ENCODE results near the gene LRPAP1. TPM values are rescaled to one million over a fixed set of nuclear protein-coding genes. Genes with fewer than 3 reads are reported as not detected.

LRPAP1 gene
- total RNA-seq, 1 donor from 2014 or later = 98.7 TPM

DNA sequence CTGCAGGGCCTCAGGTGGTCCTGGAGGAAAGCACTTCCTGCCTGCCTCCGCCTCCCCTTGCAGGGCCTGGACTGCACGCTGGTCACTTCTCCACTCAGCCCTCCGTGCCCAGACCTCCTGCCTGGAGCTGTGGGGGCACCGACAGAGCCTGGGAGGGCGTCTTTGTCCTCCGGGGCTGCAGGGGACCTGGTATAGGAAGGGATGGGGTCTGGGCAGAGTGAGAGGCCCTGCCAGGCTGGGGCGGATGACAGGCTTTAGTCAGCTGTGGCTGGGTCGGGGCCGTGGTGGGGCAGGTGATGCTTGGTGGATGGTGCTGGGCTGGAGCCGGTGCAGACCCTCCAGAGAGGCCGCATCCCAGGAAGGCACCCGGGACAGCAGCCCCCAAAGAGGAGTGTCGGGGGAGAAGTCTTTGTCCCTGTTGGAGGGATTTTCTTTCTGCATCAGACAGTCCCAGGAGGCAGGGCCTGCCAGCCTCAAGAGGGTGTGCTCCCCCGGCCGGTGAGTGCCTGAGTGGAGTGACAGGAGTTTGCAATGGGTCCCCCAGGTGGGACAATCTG, 67.8 kb downstream of the LRPAP1 start:
- Histone ChIP-seq H3K27me3 (no peaks in the 10 kb centered on the region), H3K36me3 (no peaks in the 10 kb centered on the region), H3K27ac (no peak overlapping the region), H3K4me3 (no peak overlapping the region), H3K4me1 (peaks cover 38% of the 10 kb centered on the region), H3K9me3 (no peaks in the 10 kb centered on the region)
- DNase-seq (ENCODE audit: extremely low spot score in 2 of 2) = no peak
- intact Hi-C loops (cut with DNase I) = no loop called here
- TF ChIP-seq, protein P1, sequence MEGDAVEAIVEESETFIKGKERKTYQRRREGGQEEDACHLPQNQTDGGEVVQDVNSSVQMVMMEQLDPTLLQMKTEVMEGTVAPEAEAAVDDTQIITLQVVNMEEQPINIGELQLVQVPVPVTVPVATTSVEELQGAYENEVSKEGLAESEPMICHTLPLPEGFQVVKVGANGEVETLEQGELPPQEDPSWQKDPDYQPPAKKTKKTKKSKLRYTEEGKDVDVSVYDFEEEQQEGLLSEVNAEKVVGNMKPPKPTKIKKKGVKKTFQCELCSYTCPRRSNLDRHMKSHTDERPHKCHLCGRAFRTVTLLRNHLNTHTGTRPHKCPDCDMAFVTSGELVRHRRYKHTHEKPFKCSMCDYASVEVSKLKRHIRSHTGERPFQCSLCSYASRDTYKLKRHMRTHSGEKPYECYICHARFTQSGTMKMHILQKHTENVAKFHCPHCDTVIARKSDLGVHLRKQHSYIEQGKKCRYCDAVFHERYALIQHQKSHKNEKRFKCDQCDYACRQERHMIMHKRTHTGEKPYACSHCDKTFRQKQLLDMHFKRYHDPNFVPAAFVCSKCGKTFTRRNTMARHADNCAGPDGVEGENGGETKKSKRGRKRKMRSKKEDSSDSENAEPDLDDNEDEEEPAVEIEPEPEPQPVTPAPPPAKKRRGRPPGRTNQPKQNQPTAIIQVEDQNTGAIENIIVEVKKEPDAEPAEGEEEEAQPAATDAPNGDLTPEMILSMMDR (IDR thresholded peaks at IDR 0.05) = no peak
- TF ChIP-seq POLR2A (IDR thresholded peaks at IDR 0.05) (no peak), POLR2AphosphoS5 (IDR thresholded peaks at IDR 0.05; ENCODE audit: insufficient read depth in 1 of 2, low read depth in 1 of 2) (no peak)

DNA sequence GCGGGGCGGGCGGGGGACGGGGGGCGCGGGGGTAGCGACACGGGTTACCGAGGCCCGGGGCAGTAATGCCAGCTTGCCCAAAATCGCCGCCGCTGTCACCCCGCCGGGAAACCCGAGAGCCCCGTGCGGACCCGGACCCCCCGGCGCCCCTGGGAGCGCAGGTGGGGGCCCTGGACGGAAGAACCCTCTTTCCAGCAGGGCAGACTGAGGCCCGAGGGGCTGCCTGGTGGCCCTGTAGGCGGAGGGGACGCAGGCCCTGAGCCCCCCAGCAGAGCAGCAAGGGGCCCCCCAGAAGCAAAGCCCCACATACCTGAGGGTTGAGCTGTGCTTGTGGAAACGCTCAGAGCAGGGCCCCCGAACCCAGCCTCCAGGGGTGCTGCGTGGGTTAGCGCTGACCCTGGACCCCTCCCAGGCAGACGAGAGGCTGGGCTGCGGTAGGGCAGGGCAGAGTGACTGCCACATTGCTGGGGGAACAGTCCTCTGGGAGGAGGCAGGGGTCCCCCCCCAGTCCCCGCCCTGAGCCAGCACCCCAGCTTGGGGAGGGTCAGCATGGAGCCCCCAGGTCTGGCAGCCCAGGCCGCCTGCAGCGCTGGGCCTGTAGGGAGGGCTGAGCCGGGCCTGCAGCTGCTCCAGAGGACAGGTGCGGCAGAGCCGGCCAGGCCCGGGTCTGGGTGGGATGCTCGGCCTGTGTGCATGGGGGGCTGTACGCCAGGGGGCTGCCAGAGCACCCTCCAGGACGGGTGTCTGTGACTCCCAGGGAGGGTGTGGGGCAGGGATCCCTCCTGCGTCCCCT, 68.5 kb downstream of the LRPAP1 start:
- intact Hi-C loops (cut with DNase I) = no loop called here
- no peak for DNase-seq (ENCODE audit: extremely low spot score in 2 of 2)
- H3K27me3 ChIP-seq = no peaks in the 10 kb centered on the region
- H3K36me3 ChIP-seq = no peaks in the 10 kb centered on the region
- TF ChIP-seq POLR2AphosphoS5 (IDR thresholded peaks at IDR 0.05; ENCODE audit: insufficient read depth in 1 of 2, low read depth in 1 of 2) = no peak
- H3K4me3 ChIP-seq = peak overlapping the region; percentile 34 to 41
- H3K9me3 ChIP-seq = no peaks in the 10 kb centered on the region
- peaks cover 38% of the 10 kb centered on the region for H3K4me1 ChIP-seq
- no peak overlapping the region for H3K27ac ChIP-seq

DNA sequence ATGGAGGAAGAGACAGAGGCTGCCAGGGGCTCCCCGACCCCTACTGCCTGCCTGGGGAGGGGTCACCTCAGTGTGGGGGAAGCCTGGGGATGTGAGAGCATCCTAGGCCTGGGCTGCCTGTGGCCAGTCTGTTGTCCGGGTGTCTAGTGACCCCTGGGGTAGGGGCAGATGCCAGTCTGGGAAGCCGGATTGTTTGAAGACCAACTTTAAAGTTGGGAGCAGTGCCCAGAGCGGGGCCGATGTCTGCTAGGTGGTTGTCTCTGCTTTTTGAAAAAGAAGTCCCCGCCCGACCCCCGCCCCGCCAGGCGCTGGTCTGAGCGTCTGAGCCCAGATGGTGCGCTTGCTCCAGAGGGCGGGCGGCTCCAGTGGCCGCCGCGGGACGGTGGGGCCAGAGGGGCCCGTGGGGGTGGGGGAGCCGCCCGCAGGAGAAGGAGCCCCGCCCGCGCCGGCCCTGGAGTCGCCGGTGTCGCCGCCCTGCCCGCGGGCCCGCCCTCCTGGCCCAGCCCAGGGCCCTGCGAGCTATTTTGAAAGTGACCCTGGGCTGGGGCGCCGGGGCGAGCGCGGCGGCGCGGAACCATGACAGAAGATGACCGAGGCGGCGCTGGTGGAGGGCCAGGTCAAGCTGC, 69.3 kb downstream of the LRPAP1 start, which contains the start of gene DOK7:
DOK7 (plus strand) TSS at position 517 of the 626 bp plus-strand sequence; CDS start at position 587, 70 bp downstream.
- no peaks in the 10 kb centered on the region for H3K36me3 ChIP-seq
- intact Hi-C loops (cut with DNase I) = no loop called here
- no peak for TF ChIP-seq POLR2A (IDR thresholded peaks at IDR 0.05)
- TF ChIP-seq POLR2AphosphoS5 (IDR thresholded peaks at IDR 0.05; ENCODE audit: insufficient read depth in 1 of 2, low read depth in 1 of 2) = no peak
- TF ChIP-seq, protein P1 (IDR thresholded peaks at IDR 0.05) = no peak
- DNase-seq (ENCODE audit: extremely low spot score in 2 of 2) = no peak
- peaks cover 38% of the 10 kb centered on the region for H3K4me1 ChIP-seq
- no peaks in the 10 kb centered on the region for H3K9me3 ChIP-seq
- H3K27ac ChIP-seq = no peak within 1 kb of the TSS
- H3K4me3 ChIP-seq = peak within 1 kb of the TSS; percentile 34 to 41
- no peaks in the 10 kb centered on the region for H3K27me3 ChIP-seq

DNA sequence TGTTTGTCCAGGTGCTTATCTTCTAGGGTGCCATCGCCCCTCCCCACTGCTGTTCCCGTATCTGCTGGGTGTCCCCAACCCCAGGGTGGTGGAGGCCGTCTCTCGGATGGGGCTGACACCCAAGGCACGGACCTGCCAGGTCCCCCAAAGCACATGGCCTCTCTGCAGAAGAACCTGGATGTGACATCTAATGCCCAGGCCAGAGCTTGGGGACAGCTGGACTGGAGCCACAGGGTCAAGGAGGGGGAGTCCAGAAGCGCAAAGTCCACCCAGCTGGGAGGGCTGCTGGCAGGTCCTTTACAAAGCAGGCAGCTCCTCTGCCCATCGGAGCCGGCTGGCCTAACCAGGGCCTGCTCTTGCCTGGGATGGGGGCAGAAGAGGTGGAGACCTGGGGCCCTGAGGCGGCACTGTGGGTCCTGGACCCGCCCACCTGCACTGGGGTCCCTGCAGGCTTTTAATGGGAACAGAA, 69.9 kb downstream of the LRPAP1 start:
- Histone ChIP-seq H3K4me1 (peaks cover 35% of the 10 kb centered on the region), H3K27ac (no peak overlapping the region), H3K4me3 (no peak overlapping the region), H3K9me3 (no peaks in the 10 kb centered on the region), H3K36me3 (no peaks in the 10 kb centered on the region), H3K27me3 (no peaks in the 10 kb centered on the region)
- intact Hi-C loops (cut with DNase I) = no loop called here
- DNase-seq (ENCODE audit: extremely low spot score in 2 of 2) = no peak
- TF ChIP-seq, protein P1 (IDR thresholded peaks at IDR 0.05) = no peak
- no peak for TF ChIP-seq POLR2AphosphoS5 (IDR thresholded peaks at IDR 0.05; ENCODE audit: insufficient read depth in 1 of 2, low read depth in 1 of 2)
- no peak for TF ChIP-seq POLR2A (IDR thresholded peaks at IDR 0.05)

DNA sequence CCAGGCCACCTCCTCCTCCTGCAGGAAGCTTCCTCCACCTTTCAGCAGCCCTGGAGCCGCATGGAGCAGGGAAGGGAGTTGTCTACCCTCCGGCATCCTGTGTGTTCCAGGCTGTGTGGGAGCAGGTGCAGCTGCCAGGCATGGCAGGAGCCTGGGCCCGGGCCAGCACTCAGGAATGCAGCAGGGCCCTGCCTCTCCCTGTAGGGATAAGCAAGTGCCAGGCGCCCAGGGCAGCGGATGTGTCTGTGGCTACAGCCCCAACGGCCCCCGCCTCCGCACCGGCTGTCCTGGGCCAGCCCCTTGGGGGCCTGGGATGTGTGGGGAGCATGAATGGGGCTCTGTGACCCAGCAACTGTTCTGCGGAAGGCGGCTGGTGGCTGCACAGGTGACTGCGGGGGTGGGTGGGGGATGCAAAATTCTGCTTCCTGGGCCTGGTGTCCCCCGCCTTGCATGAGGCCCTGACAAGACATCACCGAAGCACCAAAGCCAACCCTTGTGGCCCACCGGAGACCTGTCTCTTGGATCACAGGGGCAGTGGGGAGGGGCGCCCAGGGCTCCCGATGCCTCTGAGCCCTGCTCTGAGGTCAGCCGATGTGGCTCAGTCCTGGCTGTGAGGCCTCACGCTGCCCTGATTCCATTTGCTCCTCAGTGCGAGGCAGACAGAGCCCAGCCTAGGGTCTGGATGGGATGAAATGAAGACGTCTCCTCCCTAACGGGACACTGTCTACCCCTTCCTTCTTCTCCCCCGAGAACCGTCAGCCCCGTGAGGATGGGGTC, 70.5 kb downstream of the LRPAP1 start:
- intact Hi-C loops (cut with DNase I) = no loop called here
- no peak for DNase-seq (ENCODE audit: extremely low spot score in 2 of 2)
- Histone ChIP-seq H3K4me3 (no peak overlapping the region), H3K4me1 (peaks cover 29% of the 10 kb centered on the region), H3K27ac (no peak overlapping the region), H3K27me3 (no peaks in the 10 kb centered on the region), H3K36me3 (no peaks in the 10 kb centered on the region), H3K9me3 (no peaks in the 10 kb centered on the region)
- TF ChIP-seq POLR2AphosphoS5 (IDR thresholded peaks at IDR 0.05; ENCODE audit: insufficient read depth in 1 of 2, low read depth in 1 of 2) (no peak), POLR2A (IDR thresholded peaks at IDR 0.05) (no peak)
- TF ChIP-seq, protein P1 (IDR thresholded peaks at IDR 0.05) = no peak

Data from vagina (tissue), 2 donors.